Liver (tissue), 3 donors: ENCODE results near the gene CDK5R2.

Experiments used
- RAD21 ChIP-seq, 2 donors: IDR thresholded peaks; 2 replicates each; pipeline ENCODE4 v1.6.1; 2016; ENCODE audit warnings: antibody characterized with exemption in 2 of 2, mild to moderate bottlenecking in 2 of 2
- SP1 ChIP-seq: IDR thresholded peaks from 2 replicates; pipeline ENCODE4 v1.6.1; 2018; ENCODE audit warnings: antibody characterized with exemption, mild to moderate bottlenecking
- YY1 ChIP-seq: IDR thresholded peaks from 2 replicates; pipeline ENCODE4 v1.6.1; 2016; ENCODE audit warnings: antibody characterized with exemption, mild to moderate bottlenecking
- TF ChIP-seq, protein P1 (sequence below): fragments of 150-350 bp; IDR thresholded peaks from 2 replicates; pipeline ENCODE4 v1.5.1; 2017; ENCODE audit warnings: improper control_type of control experiment, low read depth, low read length; ENCODE audit not compliant: missing input control
- TF ChIP-seq, protein P2 (sequence below): IDR thresholded peaks from 2 replicates; pipeline ENCODE4 v1.6.1; 2016; ENCODE audit warnings: antibody characterized with exemption
- donor health status: healthy.
- donor health status: healthy.

DNA sequence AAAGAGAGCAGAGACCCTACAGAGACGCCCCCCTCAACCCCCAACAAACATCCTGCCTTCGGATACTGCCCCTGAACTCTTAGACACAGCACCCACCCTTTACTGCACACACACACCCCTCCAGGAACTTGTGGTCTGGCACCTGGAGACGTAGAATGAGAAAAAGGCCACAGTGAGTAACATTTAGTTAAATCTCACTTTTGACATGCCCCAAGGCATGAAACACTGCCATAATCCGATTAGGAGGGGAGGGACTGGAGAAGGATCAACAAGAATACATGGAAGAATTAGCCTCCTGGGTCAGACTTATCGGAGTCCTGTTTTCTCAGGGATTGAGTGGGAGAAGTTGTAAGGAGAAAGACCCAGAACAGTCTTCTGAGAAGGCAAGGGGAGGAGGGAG lies 4.1 kb downstream of the CDK5R2 start:
- TF ChIP-seq, protein P1, sequence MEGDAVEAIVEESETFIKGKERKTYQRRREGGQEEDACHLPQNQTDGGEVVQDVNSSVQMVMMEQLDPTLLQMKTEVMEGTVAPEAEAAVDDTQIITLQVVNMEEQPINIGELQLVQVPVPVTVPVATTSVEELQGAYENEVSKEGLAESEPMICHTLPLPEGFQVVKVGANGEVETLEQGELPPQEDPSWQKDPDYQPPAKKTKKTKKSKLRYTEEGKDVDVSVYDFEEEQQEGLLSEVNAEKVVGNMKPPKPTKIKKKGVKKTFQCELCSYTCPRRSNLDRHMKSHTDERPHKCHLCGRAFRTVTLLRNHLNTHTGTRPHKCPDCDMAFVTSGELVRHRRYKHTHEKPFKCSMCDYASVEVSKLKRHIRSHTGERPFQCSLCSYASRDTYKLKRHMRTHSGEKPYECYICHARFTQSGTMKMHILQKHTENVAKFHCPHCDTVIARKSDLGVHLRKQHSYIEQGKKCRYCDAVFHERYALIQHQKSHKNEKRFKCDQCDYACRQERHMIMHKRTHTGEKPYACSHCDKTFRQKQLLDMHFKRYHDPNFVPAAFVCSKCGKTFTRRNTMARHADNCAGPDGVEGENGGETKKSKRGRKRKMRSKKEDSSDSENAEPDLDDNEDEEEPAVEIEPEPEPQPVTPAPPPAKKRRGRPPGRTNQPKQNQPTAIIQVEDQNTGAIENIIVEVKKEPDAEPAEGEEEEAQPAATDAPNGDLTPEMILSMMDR = no peak
- TF ChIP-seq YY1 (no peak), SP1 (no peak), RAD21 (IDR thresholded peaks at IDR 0.05) (no peak)
- TF ChIP-seq, protein P2, sequence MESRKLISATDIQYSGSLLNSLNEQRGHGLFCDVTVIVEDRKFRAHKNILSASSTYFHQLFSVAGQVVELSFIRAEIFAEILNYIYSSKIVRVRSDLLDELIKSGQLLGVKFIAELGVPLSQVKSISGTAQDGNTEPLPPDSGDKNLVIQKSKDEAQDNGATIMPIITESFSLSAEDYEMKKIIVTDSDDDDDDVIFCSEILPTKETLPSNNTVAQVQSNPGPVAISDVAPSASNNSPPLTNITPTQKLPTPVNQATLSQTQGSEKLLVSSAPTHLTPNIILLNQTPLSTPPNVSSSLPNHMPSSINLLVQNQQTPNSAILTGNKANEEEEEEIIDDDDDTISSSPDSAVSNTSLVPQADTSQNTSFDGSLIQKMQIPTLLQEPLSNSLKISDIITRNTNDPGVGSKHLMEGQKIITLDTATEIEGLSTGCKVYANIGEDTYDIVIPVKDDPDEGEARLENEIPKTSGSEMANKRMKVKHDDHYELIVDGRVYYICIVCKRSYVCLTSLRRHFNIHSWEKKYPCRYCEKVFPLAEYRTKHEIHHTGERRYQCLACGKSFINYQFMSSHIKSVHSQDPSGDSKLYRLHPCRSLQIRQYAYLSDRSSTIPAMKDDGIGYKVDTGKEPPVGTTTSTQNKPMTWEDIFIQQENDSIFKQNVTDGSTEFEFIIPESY = no peak
